ENCODE results near the gene ENTHD1.

ENTHD1 gene

GRCh38 chr22:39707351-39707750, 186.2 kb downstream of the ENTHD1 start:
- DNase-seq = no peak

- no peak for DNase-seq
Measured at GRCh38 chr22:39706376-39707140, 187.0 kb downstream of the ENTHD1 start.

DNA sequence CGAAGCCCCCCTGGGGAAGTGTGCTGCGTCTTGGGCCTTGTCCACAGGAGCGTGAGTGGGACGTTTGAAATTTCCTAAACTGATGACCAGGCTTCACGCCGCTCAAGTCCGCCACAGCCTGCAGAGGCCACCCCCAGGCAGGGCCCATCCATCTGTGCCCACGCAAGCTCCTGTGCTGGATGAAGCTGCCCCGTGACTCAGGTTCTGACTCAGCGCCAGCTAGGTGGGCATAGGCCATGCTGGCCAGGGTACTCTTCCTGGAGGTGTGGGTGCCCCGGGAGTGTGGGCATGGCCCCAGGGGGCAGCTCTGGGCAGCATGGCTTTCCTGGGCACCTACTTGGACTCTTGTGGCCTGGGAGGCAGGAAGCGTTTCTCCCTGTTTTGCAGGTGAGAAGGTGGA, 188.2 kb downstream of the ENTHD1 start:
- no peak for DNase-seq

- DNase-seq = no peak
Measured at GRCh38 chr22:39703928-39704639, 189.5 kb downstream of the ENTHD1 start.

GRCh38 chr22:39703091-39703490, 190.5 kb downstream of the ENTHD1 start:
- no peak for DNase-seq

- no peak for DNase-seq
Measured at GRCh38 chr22:39700565-39700964, 193.0 kb downstream of the ENTHD1 start.

DNA sequence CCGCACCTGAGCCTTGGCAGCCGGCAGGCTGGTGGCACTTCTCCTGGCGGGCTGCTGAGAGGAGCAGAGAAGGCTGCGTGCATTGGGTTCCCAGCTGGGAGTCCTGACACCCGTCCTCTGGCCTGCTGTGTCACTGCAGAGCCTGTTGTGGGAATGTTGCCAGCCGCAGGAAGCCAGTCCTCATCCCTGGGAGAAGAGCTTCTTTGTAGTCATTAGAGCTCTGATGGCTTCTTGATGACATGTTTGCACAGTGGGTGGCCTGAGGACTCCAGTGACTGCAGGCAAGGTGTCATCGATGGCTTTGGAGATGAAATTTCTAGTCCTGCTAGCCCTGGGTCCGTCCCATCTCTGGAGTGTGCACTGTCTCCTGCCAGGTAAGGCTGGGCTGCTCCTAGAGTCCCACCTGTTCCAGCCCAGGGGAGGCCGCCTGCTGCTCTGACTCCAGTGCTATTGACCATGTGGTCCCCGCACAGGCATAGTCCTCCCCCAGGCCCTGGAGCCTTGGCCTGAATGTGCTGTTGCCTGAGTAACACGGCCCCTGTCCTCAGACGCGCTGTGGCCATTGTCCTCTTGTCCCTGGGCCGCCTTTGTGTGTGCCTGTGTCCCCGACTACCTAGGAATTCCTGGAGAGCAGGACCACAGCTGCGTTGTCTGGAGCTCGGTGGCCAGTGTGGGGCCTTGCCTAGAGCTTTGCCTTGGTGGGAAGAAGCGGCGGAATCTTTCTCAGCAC, 193.8 kb downstream of the ENTHD1 start:
- DNase-seq = no peak

DNA sequence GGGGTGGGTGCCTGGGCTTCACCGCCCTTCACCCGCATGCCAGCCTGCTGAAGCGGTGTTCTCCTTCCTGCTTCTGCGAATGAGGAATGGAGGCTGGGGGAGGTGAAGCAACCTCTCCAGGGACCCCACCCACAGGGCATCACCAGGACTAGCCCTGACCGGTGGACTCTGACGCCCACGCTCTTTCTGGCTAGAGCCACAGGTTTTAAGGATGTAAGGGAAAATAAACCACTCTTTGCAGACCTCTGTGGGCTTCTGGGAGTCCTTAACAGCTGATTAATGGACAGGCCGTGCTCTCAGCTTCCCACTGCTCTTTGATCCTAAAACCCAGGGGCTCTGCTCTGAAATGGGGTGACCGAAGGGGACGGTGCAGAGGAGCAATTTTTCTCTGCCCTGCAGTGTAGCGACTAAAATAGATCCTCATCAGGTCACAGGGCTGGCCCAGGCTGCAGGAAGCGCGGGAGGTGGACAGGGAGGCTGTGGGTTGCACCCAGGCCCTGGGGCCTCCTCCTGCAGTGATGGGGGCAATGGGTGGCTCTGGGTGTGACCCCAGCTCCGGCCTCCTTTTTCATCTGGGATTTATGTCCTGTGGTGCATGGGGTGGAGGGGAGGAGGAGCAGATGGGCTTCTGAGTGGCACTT, 195.7 kb downstream of the ENTHD1 start:
- DNase-seq = no peak

DNA sequence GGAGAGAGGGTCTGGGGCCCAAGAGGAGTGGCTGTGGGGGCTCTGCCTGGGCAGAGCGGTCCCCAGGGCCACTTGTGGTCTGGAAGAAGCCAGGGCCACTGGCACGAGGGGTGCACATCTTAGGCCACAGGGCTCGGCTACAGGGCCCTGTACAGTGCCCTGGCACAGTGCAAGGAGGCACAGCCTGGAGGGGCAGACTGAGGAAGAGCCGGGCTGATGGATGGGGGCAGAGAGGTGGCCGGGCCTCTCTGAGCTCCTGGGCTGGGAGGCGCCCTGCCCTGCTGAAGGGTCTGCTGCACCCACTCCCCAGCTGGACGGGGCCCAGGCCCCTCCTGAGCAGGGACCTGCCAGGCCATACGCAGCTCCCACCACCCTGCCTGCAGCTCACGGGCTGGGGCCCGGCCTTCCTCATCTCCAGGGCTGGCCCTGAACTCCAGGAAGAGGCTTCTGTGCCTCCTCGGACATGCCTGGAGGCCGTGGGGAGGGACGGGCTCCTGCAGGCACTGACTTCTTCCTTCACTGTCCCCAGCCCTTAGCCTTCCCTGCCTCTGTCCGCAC, 199.5 kb downstream of the ENTHD1 start:
- DNase-seq = no peak
